ENCODE results near the gene PRR29.

PRR29 gene

DNA sequence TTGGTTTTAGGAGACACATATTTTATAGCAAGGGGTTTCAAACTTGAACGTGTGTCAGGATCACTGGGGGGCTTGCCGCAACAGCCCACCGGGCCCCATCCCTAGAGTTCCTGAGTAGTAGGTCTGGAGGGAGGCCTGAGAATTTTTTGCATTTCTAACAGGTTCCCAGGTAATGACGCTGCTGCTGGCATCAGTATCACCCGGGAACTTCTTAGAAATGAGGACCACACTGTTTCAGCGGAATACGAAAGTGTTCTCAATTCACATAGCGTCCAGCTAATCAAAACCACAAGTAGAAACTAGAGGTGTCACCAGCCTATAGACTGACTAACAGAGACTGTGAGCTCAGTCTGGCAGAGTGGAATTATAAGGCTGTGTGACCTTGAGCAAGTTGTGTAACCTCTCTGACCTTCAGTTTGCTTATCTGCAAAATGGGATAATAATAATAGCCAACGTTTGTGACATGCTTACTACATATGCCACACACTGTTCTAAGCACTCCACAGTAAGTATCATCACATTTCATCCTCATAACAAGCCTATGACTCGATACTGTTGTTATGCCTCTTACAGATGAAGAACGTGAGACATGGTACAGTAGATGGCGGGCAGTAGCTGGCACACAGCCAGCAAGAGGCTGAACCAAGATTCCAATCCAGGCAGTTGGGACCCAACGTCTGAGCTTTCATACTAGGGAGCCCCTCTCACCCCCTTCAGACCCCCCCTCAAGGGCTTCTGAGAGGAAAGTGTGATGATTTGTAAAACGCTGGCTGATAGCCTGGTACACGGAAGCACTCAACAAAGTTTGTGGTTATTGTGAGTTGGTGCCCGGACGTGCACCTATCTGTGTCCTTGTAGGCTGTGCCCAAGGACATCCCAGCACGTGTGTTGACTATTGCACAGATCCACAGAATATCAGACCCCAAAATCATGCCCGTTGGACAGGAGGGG lies 26.9 kb downstream of the PRR29 start:
- Histone ChIP-seq H3K4me1 (ENCODE audit: insufficient read depth, low read length) (no peaks in the 10 kb centered on the region), H3K27me3 (ENCODE audit: insufficient read depth, low read length) (peaks cover 14% of the 10 kb centered on the region), H3K4me3 (ENCODE audit: low read length) (no peak overlapping the region), H3K36me3 (ENCODE audit: insufficient read depth, low read depth, low read length) (no peaks in the 10 kb centered on the region), H3K9me3 (ENCODE audit: insufficient read depth, low read depth, low read length) (no peaks in the 10 kb centered on the region), H3K9ac (ENCODE audit: low read depth, low read length) (no peak overlapping the region), H3K27ac (ENCODE audit: low read length) (no peak overlapping the region)

DNA sequence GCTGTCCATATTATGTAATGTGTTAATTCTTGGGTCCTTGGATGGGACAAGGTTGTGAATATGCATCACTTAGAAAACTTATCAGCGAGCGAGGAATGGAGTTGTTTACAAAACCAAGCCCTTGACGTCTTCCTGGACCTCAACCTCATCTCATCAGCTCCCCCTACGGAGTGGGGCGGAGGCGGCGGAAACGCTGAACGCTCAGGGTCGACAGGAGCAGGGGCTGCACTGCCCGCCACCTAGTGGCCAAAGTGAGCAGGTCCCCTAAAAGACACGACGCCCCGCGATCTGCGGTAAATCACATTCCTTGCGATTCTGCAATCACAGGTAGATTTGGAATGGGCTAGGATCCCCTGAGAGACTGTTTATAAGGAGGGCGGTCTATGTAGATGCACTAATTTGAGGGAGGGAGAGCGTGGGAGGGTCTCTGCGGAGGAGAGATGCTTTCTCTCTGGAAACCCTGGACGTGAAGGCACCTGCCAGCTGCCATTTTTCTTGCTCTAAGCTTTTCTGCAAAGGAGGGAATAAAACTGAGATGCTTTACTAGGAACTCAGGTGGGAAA lies 27.7 kb downstream of the PRR29 start:
- Histone ChIP-seq H3K36me3 (ENCODE audit: insufficient read depth, low read depth, low read length) (no peaks in the 10 kb centered on the region), H3K4me3 (ENCODE audit: low read length) (no peak overlapping the region), H3K9ac (ENCODE audit: low read depth, low read length) (no peak overlapping the region), H3K27ac (ENCODE audit: low read length) (no peak overlapping the region), H3K9me3 (ENCODE audit: insufficient read depth, low read depth, low read length) (no peaks in the 10 kb centered on the region), H3K27me3 (ENCODE audit: insufficient read depth, low read length) (peaks cover 11% of the 10 kb centered on the region), H3K4me1 (ENCODE audit: insufficient read depth, low read length) (no peaks in the 10 kb centered on the region)

GRCh38 chr17:64028874-64029464 lies 30.8 kb downstream of the PRR29 start:
- Histone ChIP-seq H3K36me3 (ENCODE audit: insufficient read depth, low read depth, low read length) (no peaks in the 10 kb centered on the region), H3K9me3 (ENCODE audit: insufficient read depth, low read depth, low read length) (no peaks in the 10 kb centered on the region), H3K4me1 (ENCODE audit: insufficient read depth, low read length) (no peaks in the 10 kb centered on the region), H3K27ac (ENCODE audit: low read length) (no peak overlapping the region), H3K9ac (ENCODE audit: low read depth, low read length) (no peak overlapping the region), H3K27me3 (ENCODE audit: insufficient read depth, low read length) (peaks cover 11% of the 10 kb centered on the region), H3K4me3 (ENCODE audit: low read length) (no peak overlapping the region)

GRCh38 chr17:64032081-64032480 lies 33.9 kb downstream of the PRR29 start:
- Histone ChIP-seq H3K9me3 (ENCODE audit: insufficient read depth, low read depth, low read length) (no peaks in the 10 kb centered on the region), H3K27ac (ENCODE audit: low read length) (no peak overlapping the region), H3K4me1 (ENCODE audit: insufficient read depth, low read length) (no peaks in the 10 kb centered on the region), H3K27me3 (ENCODE audit: insufficient read depth, low read length) (peaks cover 3% of the 10 kb centered on the region), H3K9ac (ENCODE audit: low read depth, low read length) (no peak overlapping the region), H3K36me3 (ENCODE audit: insufficient read depth, low read depth, low read length) (no peaks in the 10 kb centered on the region), H3K4me3 (ENCODE audit: low read length) (no peak overlapping the region)

DNA sequence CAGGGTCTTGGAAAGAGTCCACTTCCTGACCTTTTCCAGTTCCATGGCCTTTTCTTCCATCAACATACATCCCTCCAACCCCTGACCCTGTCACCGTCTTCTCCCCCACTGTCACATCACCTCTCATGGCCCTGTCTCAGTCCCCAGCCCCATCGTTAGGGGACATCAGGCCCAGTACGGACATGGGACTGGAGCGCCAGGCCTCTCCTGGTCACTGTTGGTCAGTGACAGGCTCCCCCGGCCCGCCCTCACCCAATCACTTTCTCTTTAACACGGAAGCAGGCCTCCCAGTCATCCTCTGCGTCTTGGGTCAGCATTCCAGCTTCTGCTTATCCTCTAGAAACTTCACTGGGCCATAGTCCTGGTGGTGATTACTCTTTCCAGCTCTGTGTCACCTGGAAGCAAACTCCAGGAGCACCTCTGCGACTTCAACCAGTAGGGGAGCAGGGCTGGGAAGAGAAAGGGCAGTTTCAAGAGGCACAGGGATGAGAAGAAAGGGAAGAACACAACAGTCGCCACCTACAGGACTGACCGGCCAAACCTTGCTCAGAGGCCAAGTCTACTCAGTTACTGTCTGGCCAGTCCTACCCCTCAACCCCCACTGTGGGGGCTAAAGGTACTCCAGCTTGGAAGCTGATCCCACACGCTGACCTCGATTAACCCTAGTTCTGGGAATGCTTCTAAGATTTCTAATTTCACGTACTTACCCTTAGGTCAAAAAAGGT lies 38.2 kb downstream of the PRR29 start:
- Histone ChIP-seq H3K9ac (ENCODE audit: low read depth, low read length) (no peak overlapping the region), H3K4me1 (ENCODE audit: insufficient read depth, low read length) (no peaks in the 10 kb centered on the region), H3K27me3 (ENCODE audit: insufficient read depth, low read length) (no peaks in the 10 kb centered on the region), H3K36me3 (ENCODE audit: insufficient read depth, low read depth, low read length) (no peaks in the 10 kb centered on the region), H3K9me3 (ENCODE audit: insufficient read depth, low read depth, low read length) (no peaks in the 10 kb centered on the region), H3K27ac (ENCODE audit: low read length) (no peak overlapping the region), H3K4me3 (ENCODE audit: low read length) (no peak overlapping the region)

- Histone ChIP-seq H3K4me3 (ENCODE audit: low read length) (no peak overlapping the region), H3K27ac (ENCODE audit: low read length) (no peak overlapping the region), H3K27me3 (ENCODE audit: insufficient read depth, low read length) (no peaks in the 10 kb centered on the region), H3K9me3 (ENCODE audit: insufficient read depth, low read depth, low read length) (no peaks in the 10 kb centered on the region), H3K9ac (ENCODE audit: low read depth, low read length) (no peak overlapping the region), H3K4me1 (ENCODE audit: insufficient read depth, low read length) (no peaks in the 10 kb centered on the region), H3K36me3 (ENCODE audit: insufficient read depth, low read depth, low read length) (no peaks in the 10 kb centered on the region)
These were observed 39.0 kb downstream of the PRR29 start for GRCh38 chr17:64037180-64037579.

DNA sequence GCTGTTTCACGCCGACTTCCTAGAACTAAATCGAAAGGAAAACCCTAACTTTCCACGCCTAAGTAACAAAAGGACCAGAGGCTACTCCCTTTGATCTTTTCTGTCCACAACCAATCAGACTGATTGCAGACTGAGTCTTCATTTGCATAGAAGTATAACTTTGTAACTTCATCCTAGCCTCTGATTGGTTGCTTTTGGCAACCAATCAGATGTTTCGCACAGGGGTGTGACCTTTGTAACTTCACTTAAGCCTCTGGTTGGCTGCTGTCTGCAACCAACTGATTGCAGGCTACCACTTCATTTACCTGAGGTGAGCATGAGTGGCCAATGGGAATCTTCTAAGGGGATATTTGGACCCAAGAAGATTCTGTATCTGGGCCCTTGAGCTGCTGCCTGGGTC lies 39.7 kb downstream of the PRR29 start:
- Histone ChIP-seq H3K27me3 (ENCODE audit: insufficient read depth, low read length) (no peaks in the 10 kb centered on the region), H3K4me3 (ENCODE audit: low read length) (no peak overlapping the region), H3K9ac (ENCODE audit: low read depth, low read length) (no peak overlapping the region), H3K4me1 (ENCODE audit: insufficient read depth, low read length) (no peaks in the 10 kb centered on the region), H3K36me3 (ENCODE audit: insufficient read depth, low read depth, low read length) (no peaks in the 10 kb centered on the region), H3K27ac (ENCODE audit: low read length) (no peak overlapping the region), H3K9me3 (ENCODE audit: insufficient read depth, low read depth, low read length) (no peaks in the 10 kb centered on the region)

- H3K36me3 ChIP-seq (ENCODE audit: insufficient read depth, low read depth, low read length) = no peaks in the 10 kb centered on the region
- no peaks in the 10 kb centered on the region for H3K27me3 ChIP-seq (ENCODE audit: insufficient read depth, low read length)
- H3K27ac ChIP-seq (ENCODE audit: low read length) = no peak overlapping the region
- H3K9me3 ChIP-seq (ENCODE audit: insufficient read depth, low read depth, low read length) = no peaks in the 10 kb centered on the region
- no peak overlapping the region for H3K9ac ChIP-seq (ENCODE audit: low read depth, low read length)
- no peak overlapping the region for H3K4me3 ChIP-seq (ENCODE audit: low read length)
- no peaks in the 10 kb centered on the region for H3K4me1 ChIP-seq (ENCODE audit: insufficient read depth, low read length)
These were observed 40.4 kb downstream of the PRR29 start for GRCh38 chr17:64038331-64039105.

DNA sequence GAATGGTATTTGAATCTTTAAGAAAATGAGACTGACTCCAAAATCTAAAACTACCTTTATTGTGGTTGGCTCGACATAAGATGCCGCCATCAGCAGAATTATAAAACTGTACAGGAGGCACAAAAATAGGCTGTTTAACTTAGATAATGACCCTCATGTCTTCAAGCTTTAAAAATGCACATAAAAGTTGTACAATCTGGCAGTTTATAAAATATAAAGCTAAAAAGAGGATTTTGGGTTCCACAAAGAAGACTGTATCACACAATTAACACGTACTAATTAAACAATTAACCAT lies 40.9 kb downstream of the PRR29 start:
- H3K27ac ChIP-seq (ENCODE audit: low read length) = no peak overlapping the region
- no peak overlapping the region for H3K4me3 ChIP-seq (ENCODE audit: low read length)

DNA sequence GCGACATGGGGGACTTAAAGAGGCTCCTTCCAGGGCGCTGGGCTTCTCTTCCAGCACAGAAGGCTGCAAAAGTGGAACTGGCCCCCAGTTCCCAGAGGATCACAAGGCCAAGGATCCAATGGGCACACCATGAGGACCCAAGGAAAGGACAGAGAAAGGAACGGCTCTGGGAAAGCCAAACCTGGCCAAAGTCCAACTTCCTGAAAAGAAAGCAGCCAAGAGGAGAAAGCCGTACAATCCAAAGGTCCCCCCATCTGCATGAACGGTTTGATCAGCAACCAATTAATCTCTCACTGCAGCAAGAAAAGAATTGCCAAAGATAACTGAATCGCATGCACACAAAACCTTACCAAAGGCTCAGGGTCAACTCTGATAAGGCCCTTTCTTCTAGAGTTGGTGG lies 42.1 kb downstream of the PRR29 start:
- Histone ChIP-seq H3K27me3 (ENCODE audit: insufficient read depth, low read length) (no peaks in the 10 kb centered on the region), H3K4me1 (ENCODE audit: insufficient read depth, low read length) (no peaks in the 10 kb centered on the region)

More for the DNA sequence above, 40.9 kb downstream of the PRR29 start:
- Histone ChIP-seq H3K36me3 (ENCODE audit: insufficient read depth, low read depth, low read length) (no peaks in the 10 kb centered on the region), H3K9ac (ENCODE audit: low read depth, low read length) (no peak overlapping the region), H3K9me3 (ENCODE audit: insufficient read depth, low read depth, low read length) (no peaks in the 10 kb centered on the region), H3K4me1 (ENCODE audit: insufficient read depth, low read length) (no peaks in the 10 kb centered on the region), H3K27me3 (ENCODE audit: insufficient read depth, low read length) (no peaks in the 10 kb centered on the region)

GRCh38 chr17:64041912-64042311 lies 43.8 kb downstream of the PRR29 start:
- Histone ChIP-seq H3K36me3 (ENCODE audit: insufficient read depth, low read depth, low read length) (no peaks in the 10 kb centered on the region), H3K4me3 (ENCODE audit: low read length) (no peak overlapping the region), H3K27ac (ENCODE audit: low read length) (no peak overlapping the region), H3K9me3 (ENCODE audit: insufficient read depth, low read depth, low read length) (no peaks in the 10 kb centered on the region), H3K27me3 (ENCODE audit: insufficient read depth, low read length) (no peaks in the 10 kb centered on the region), H3K9ac (ENCODE audit: low read depth, low read length) (no peak overlapping the region), H3K4me1 (ENCODE audit: insufficient read depth, low read length) (no peaks in the 10 kb centered on the region)

More for the DNA sequence above, 42.1 kb downstream of the PRR29 start:
- no peaks in the 10 kb centered on the region for H3K9me3 ChIP-seq (ENCODE audit: insufficient read depth, low read depth, low read length)
- H3K4me3 ChIP-seq (ENCODE audit: low read length) = no peak overlapping the region
- H3K36me3 ChIP-seq (ENCODE audit: insufficient read depth, low read depth, low read length) = no peaks in the 10 kb centered on the region
- H3K9ac ChIP-seq (ENCODE audit: low read depth, low read length) = no peak overlapping the region
- no peak overlapping the region for H3K27ac ChIP-seq (ENCODE audit: low read length)
